22Rv1 (cell line): Measurements from ENCODE around the gene RELA.

Experiments used
- CTCF ChIP-seq: fragments of 450-650 bp; IDR thresholded peaks from 2 replicates; pipeline ENCODE4 v1.5.1; 2017; ENCODE audit warnings: mild to moderate bottlenecking
- ZFX ChIP-seq: fragments of 450-650 bp; IDR thresholded peaks from 2 replicates; pipeline ENCODE4 v1.6.1; 2017; ENCODE audit warnings: antibody characterized with exemption, borderline replicate concordance

DNA sequence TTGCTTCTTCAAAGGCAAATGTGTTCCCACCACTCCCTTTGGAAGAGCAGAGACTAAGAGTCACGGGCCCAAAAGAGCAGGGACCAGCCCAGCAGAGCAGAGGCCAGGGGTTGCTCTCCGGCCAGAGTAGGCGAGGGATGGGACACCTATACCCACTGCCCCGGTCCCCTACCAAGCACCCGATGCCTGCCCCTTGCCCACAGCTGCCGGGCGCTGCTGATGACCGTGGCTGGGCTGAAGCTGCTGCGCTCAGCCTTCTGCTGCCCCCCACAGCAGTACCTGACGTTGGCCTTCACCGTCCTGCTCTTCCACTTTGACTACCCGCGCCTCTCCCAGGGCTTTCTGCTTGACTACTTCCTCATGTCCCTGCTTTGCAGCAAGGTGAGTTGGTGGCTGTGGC lies 35.5 kb downstream of the RELA start:
- TF ChIP-seq CTCF (no peak), ZFX (no peak)
